Hepatocyte (in vitro differentiated cells): ENCODE data around the gene CYP4Z1.
"Not testable (repeated sequence)": the region's sequence is repeated elsewhere in the genome, so short reads cannot be mapped to it uniquely, and the experiment has no call there.

ENCODE experiments used
- CTCF ChIP-seq: fragments of 200-600 bp; sonication (generic); IDR thresholded peaks from 2 replicates; pipeline ENCODE4 v1.5.1; 2016; ENCODE audit warnings: antibody characterized with exemption, mild to moderate bottlenecking; ENCODE audit not compliant: poor library complexity
- EZH2 ChIP-seq: fragments of 200-600 bp; sonication (generic); IDR thresholded peaks from 2 replicates; pipeline ENCODE4 v1.6.1; 2016; ENCODE audit warnings: antibody characterized with exemption, mild to moderate bottlenecking, borderline replicate concordance

- not testable (repeated sequence) for TF ChIP-seq CTCF, EZH2
Observed at GRCh38 chr1:47156457-47156856, 89.4 kb downstream of the CYP4Z1 start.
